GM12801 (cell line): ENCODE measurements around the gene TSC22D4.

Experiments
- TF ChIP-seq, protein P1 (sequence below): IDR thresholded peaks from one replicate; pipeline ENCODE4 v1.5.1; 2011; ENCODE audit warnings: control low read depth; ENCODE audit not compliant: insufficient read length; ENCODE audit errors: extremely low read depth

TSC22D4 gene

DNA sequence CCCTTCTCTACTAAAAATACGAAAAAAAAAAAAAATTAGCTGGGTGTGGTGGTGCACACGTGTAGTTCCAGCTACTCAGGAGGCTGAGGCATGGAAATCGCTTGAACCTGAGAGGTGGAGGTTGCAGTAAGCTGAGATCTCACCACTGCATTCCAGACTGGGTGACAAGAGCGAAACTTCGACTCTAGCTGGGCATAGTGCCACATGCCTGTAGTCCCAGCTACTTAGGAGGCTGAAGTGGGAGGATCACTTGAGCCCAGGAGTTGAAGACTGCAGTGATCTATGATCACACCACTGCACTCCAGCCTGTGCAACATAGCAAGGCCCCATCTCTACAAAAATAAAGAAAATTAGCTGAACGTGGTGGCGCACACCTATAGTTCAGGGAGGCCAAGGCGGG is 13.7 kb downstream of the TSC22D4 start:
- TF ChIP-seq, protein P1, sequence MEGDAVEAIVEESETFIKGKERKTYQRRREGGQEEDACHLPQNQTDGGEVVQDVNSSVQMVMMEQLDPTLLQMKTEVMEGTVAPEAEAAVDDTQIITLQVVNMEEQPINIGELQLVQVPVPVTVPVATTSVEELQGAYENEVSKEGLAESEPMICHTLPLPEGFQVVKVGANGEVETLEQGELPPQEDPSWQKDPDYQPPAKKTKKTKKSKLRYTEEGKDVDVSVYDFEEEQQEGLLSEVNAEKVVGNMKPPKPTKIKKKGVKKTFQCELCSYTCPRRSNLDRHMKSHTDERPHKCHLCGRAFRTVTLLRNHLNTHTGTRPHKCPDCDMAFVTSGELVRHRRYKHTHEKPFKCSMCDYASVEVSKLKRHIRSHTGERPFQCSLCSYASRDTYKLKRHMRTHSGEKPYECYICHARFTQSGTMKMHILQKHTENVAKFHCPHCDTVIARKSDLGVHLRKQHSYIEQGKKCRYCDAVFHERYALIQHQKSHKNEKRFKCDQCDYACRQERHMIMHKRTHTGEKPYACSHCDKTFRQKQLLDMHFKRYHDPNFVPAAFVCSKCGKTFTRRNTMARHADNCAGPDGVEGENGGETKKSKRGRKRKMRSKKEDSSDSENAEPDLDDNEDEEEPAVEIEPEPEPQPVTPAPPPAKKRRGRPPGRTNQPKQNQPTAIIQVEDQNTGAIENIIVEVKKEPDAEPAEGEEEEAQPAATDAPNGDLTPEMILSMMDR = no peak

DNA sequence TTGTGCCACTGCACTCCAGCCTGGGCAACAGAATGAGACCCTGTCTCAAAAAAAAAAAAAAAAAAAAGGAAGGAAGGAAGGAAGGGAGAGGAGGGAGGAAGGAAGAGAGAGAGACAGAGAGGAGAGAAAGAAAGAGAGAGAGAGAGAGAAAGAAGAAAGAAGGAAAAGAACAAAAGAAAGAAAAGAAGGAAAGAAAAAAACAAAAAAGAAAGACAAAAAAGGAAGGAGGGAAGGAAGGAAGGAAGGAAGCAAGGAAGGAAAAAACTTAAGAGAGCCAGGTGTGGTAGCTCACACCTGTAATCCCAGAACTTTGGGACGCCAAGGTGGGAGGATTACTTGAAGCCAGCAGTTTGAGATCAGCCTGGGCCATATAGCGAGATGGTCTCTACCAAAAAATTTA is 14.2 kb downstream of the TSC22D4 start:
- TF ChIP-seq, protein P1 = no peak

DNA sequence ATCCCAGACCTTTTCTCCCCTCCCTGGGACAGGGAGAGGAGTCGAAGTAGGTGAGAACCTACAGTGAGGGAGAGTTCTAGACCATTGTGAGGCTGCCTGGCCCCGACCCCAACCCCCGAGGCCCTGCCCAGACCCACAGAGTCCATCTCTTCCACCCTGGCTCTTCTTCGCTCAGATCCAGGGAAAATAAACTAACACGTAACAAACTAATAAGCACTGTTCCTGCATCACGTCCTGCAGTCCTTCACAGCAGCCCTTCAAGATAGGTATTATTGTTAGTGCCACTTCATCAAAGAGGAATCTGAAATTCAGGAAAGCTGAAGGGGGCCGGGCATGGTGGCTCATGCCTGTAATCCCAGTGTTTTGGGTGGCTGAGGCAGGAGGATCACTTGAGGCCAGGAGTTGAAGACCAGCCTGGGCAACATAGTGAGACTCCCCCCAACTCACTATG is 14.8 kb downstream of the TSC22D4 start, which contains the start of gene SPACDR:
Gene SPACDR, minus strand, starts transcription at position 51 of the 451 bp plus-strand sequence. CDS start 235 bp downstream, outside the sequence.
- TF ChIP-seq, protein P1 = no peak

DNA sequence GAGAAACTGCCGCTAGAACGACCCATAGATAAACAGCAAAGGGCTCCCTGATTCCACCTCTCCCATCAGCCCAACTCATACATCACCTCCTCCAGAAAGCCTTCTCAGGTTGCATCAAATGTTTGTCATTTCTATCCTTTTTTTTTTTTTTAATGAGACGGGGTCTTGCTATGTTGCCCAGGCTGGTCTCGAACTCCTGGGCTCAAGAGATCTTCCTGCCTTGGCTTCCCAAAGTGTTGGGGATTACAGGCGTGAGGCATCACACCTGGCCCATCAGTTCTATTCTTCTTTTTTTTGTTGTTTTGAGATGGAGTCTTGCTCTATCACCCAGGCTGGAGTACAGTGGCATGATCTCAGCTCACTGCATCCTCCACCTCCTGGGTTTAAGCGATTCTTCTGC is 22.0 kb downstream of the TSC22D4 start:
- TF ChIP-seq, protein P1 = no peak

DNA sequence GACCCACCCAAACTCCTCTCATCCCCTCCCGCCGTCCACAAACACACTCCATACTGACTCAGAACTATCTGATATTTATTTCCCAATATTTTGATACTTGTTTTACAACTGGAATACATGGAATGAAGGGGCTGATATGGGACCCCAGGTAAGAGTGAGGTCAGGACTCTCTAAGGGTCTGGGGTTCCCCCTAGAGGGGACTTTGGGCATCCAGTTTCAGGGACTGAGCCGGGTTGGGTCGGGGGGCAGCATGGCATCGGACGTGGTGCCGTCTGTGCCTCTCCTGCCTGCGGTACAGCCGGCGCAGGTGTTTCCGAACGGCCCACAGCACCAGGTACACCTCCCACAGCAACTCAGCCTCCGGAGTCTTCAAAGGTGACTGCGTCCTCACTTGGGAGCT is 22.5 kb downstream of the TSC22D4 start:
- TF ChIP-seq, protein P1 = no peak

DNA sequence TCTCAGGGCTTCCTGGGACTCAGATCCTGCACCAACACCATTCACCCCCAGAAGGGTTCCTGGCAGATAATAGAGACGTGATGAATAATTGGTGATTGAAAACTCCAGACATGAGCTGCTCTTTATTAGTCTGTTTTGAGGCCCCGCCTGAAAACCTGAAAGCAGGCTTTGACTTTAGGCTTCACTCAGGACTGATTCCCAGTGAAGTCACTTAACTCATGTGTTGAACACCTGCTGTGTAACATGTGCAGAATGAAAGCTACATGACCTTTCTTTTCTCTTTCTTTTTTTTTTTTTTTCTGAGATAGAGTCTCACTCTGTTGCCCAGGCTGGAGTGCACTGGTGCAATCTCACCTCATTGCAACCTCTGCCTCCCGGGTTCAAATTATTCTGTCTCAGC is 23.8 kb downstream of the TSC22D4 start:
- TF ChIP-seq, protein P1 = no peak

DNA sequence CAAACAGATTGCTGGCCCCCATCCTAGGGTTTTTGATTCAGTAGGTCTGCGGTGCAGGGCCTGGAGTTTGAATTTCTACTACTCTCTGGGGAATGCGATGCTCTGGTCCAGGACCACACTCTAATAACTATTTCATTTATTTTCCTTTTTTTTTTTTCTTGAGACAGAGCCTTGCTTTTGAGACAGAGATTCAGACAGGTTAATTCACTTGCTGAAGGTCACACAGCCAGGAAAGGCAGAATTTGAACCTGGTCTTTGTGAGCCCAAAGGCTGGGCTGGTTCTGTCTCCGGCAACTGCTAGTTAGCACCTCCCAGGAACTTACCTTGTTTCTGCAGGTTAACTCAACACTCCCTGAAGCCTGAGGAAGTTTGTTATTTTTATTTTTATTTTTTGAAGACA is 26.5 kb downstream of the TSC22D4 start:
- TF ChIP-seq, protein P1 = no peak

DNA sequence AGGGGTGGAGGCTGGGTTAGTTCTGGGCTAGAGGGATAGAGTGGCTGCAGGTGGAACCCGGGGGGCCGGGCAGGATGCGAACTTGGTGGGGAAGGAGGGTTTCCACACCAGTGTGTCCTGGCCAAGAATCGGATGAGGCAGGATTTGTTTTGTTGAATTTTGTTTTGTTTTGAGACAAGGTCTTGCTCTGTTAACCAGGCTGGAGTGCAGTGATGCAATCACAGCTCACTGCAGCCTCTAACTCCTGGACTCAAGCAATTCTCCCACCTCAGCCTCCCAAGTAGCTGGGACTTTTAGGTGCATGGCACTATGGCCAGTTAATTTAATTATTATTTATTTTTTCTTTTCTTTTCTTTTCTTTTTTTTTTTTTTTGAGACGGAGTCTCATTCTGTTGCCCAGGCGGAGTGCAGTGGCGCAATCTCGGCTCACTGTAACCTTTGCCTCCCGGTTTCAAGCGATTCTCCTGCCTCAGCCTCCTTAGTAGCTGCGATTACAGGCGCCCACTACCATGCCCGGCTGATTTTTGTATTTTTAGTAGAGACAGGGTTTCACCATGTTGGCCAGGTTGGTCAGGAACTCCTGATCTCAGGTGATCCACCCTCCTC is 29.7 kb downstream of the TSC22D4 start:
- TF ChIP-seq, protein P1 = no peak
